Transverse colon (tissue), 4 donors: ENCODE results near the gene AKR1E2. TPM values are rescaled to one million over a fixed set of nuclear protein-coding genes. Genes with fewer than 3 reads are reported as not detected.

ENCODE experiments used
- DNase-seq: peaks from one replicate; pipeline ENCODE4 v3.0.0-alpha.2; 2019
- H3K27ac ChIP-seq, 4 donors: fragments of 200-600 bp; sonication (generic); 2 replicates each; pipeline ENCODE4 v1.5.1; 2016 to 2018; ENCODE audit warnings: inconsistent platforms in 4 of 4
- H3K27me3 ChIP-seq: fragments of 200-600 bp; sonication (generic); 2 replicates; pipeline ENCODE4 v1.5.1; 2017; ENCODE audit warnings: inconsistent platforms
- H3K36me3 ChIP-seq, 4 donors: fragments of 200-600 bp; sonication (generic); 2 replicates each; pipeline ENCODE4 v1.5.1; 2017 to 2019; ENCODE audit warnings: inconsistent platforms in 4 of 4
- H3K4me1 ChIP-seq, 4 donors: fragments of 200-600 bp; sonication (generic); 2 replicates each; pipeline ENCODE4 v1.5.1; 2017 to 2020; ENCODE audit warnings: inconsistent platforms in 4 of 4
- H3K4me3 ChIP-seq, 4 donors: fragments of 200-600 bp; sonication (generic); 1 replicate in 1 of 4; 2 replicates in 3 of 4; pipeline versions ENCODE4 v1.5.1 to v1.6.1; 2017 to 2019; ENCODE audit warnings: inconsistent platforms in 4 of 4
- H3K9me3 ChIP-seq, 2 donors: fragments of 200-600 bp; sonication (generic); 2 replicates each; pipeline ENCODE4 v1.5.1; 2017 to 2019; ENCODE audit warnings: inconsistent platforms in 2 of 2
- CTCF ChIP-seq, 5 experiments: fragments of 200-600 bp in 3 of 5; fragments of 450-650 bp in 2 of 5; sonication (generic) in 3 of 5; IDR thresholded peaks; 1 replicate in 2 of 5; 2 replicates in 3 of 5; pipeline ENCODE4 v1.5.1; 2016 to 2017; ENCODE audit warnings: antibody characterized with exemption in 5 of 5, inconsistent platforms in 3 of 5, mild to moderate bottlenecking in 2 of 5, moderate library complexity in 1 of 5
- EP300 ChIP-seq: sonication (generic); formaldehyde crosslinking; IDR thresholded peaks from one replicate; pipeline ENCODE4 v1.6.1; 2017; ENCODE audit warnings: antibody characterized with exemption, low read depth
- POLR2A ChIP-seq: fragments of 450-650 bp; IDR thresholded peaks from one replicate; pipeline ENCODE4 v1.6.1; 2016; ENCODE audit warnings: antibody characterized with exemption, mild to moderate bottlenecking, moderate library complexity
- POLR2AphosphoS5 ChIP-seq, 3 donors: sonication (generic); formaldehyde crosslinking; IDR thresholded peaks; one replicate each; pipeline ENCODE4 v1.6.1; 2016; ENCODE audit warnings: antibody characterized with exemption in 3 of 3
- WGBS, 2 donors: methylation state at CpG; one replicate each; pipeline ENCODE4 v1.1.5; 2018; ENCODE audit warnings: low coverage in 1 of 2; 5-methylcytosine and 5-hydroxymethylcytosine counted together
- in situ Hi-C, 4 donors: fragments of 200-750 bp; cut with MboI; loops; one replicate each; pipeline versions ENCODE4 v1.15.0 to v1.15.1; 2017; ENCODE audit warnings: low sequenced_read_pairs in 3 of 4, low pct_ligation_motif_present in 1 of 4, low pct_unique_long_range_greater_than_20kb in 1 of 4
- intact Hi-C: fragments of 100-400 bp; cut with DNase I; formaldehyde crosslinking; loops from one replicate; pipeline ENCODE4 v1.15.1; 2023; ENCODE audit warnings: low total_unique reads
- total RNA-seq, 4 donors: library from RNA; depleted of rRNA; stranded (reverse); fragments of >200 nt; gene quantifications; one replicate each; pipeline ENCODE4 v1.1.0, GENCODE V29; 2016

The AKR1E2 gene
- total RNA-seq, 4 donors from 2014 or later, result 3.8 to 34.8 (median 5.3) TPM

- no peaks in the 10 kb centered on the region for H3K9me3 ChIP-seq
- no peaks in the 10 kb centered on the region for H3K4me1 ChIP-seq
- H3K36me3 ChIP-seq, result no peaks in the 10 kb centered on the region
- intact Hi-C loops (no loop called here), in situ Hi-C loops (no loop called here)
- H3K4me3 ChIP-seq, result no peak overlapping the region
- no peak for DNase-seq
- WGBS, 2 donors, result 76 to 83% methylated on average over 5 to 6 of the region's 6 CpGs
- H3K27me3 ChIP-seq, result no peaks in the 10 kb centered on the region
- H3K27ac ChIP-seq, result no peak overlapping the region
- no peak for TF ChIP-seq POLR2A
- TF ChIP-seq EP300, result no peak
- no peak for TF ChIP-seq CTCF (IDR thresholded peaks at IDR 0.05)
- no peak for TF ChIP-seq POLR2AphosphoS5 (IDR thresholded peaks at IDR 0.05)
Measured at GRCh38 chr10:4802711-4803487, 23.1 kb upstream of the AKR1E2 start.

DNA sequence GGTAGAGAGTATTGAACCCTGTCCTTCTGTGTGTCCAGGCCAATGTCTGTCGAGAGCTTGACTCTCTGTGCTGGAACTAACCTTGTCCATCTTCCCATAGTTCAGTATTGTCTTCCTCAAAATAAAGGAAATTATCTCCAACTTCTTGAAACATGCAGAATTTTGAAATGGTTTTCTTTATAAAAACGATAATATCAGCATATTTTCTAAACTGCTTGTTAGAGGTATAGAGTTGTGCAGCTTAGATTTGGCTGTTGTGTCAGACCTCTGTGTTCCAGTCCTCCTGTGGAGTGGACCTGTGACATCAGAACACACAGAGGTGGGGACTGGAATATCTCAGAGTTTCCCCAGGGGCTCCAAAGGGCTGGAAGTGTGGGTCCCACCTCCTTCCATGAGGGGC is 22.2 kb upstream of the AKR1E2 start:
- 82% methylated on average over 2 of the region's 2 CpGs; no CpG with 5 or more reads in 1 of the 2 donors for WGBS, 2 donors

DNA sequence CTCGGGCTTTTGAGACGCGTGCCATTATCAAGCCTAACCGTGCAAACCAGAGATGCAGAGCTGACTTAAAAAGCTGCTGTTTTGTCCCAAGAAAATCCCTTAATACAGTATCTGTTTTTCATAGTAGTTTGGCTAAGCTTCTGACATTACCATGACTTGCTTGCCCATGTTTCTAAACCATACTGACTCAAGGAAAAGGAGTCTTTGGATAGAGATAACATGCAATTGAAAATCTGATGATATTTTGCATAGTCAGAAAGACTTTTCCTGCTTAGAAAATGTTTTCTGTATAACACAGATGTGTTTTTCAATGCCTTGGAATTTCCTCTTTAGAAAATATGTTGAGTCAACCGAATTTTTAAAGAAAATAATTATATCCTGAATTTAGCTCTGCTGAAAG is 21.5 kb upstream of the AKR1E2 start:
- in situ Hi-C loops (no loop called here), intact Hi-C loops (no loop called here)
- no peak overlapping the region for H3K27ac ChIP-seq
- no peak for DNase-seq
- no peaks in the 10 kb centered on the region for H3K36me3 ChIP-seq
- WGBS, 2 donors, result 80 to 82% methylated on average over 5 of the region's 5 CpGs
- no peak for TF ChIP-seq POLR2A
- no peak for TF ChIP-seq POLR2AphosphoS5 (IDR thresholded peaks at IDR 0.05)
- TF ChIP-seq CTCF (IDR thresholded peaks at IDR 0.05), result no peak
- no peak for TF ChIP-seq EP300
- no peaks in the 10 kb centered on the region for H3K9me3 ChIP-seq
- no peak overlapping the region for H3K4me3 ChIP-seq
- no peaks in the 10 kb centered on the region for H3K4me1 ChIP-seq
- no peaks in the 10 kb centered on the region for H3K27me3 ChIP-seq

More for the DNA sequence above, 22.2 kb upstream of the AKR1E2 start:
- Histone ChIP-seq H3K27ac (no peak overlapping the region), H3K27me3 (no peaks in the 10 kb centered on the region), H3K9me3 (no peaks in the 10 kb centered on the region), H3K4me1 (no peaks in the 10 kb centered on the region), H3K36me3 (no peaks in the 10 kb centered on the region), H3K4me3 (no peak overlapping the region)
- DNase-seq, result no peak
- TF ChIP-seq CTCF (IDR thresholded peaks at IDR 0.05) (no peak), POLR2A (no peak), EP300 (no peak), POLR2AphosphoS5 (IDR thresholded peaks at IDR 0.05) (no peak)
- in situ Hi-C loops, result no loop called here
- intact Hi-C loops, result no loop called here

- Histone ChIP-seq H3K4me3 (no peak overlapping the region), H3K9me3 (no peaks in the 10 kb centered on the region), H3K27me3 (no peaks in the 10 kb centered on the region), H3K4me1 (no peaks in the 10 kb centered on the region), H3K36me3 (no peaks in the 10 kb centered on the region), H3K27ac (no peak overlapping the region)
- DNase-seq, result no peak
- TF ChIP-seq CTCF (IDR thresholded peaks at IDR 0.05), result no peak
- no peak for TF ChIP-seq EP300
- TF ChIP-seq POLR2A, result no peak
- no peak for TF ChIP-seq POLR2AphosphoS5 (IDR thresholded peaks at IDR 0.05)
- in situ Hi-C loops, result no loop called here
- intact Hi-C loops, result no loop called here
- WGBS, 2 donors, result 83 to 85% methylated on average over 4 of the region's 4 CpGs
Measured at GRCh38 chr10:4806534-4806933, 19.5 kb upstream of the AKR1E2 start.
